HCT116 (cell line): Measurements from ENCODE around the gene C2CD2. TPM values are rescaled to one million over a fixed set of nuclear protein-coding genes. Genes with fewer than 3 reads are reported as not detected.

Source experiments
- ATAC-seq: fragments of 200-7000 bp; cut with Tn5 transposase; 2 replicates; pipeline ENCODE4 v1.9.1; 2020; ENCODE audit warnings: mild to moderate bottlenecking, moderate library complexity
- BruUV-seq: library from RNA; stranded (reverse); fragments of 400-500 nt; replicated peaks from 2 replicates; lab custom pipeline; 2021; lab: Mats Ljungman, UMichigan
- CTCF ChIA-PET: fragments of 300-600 bp; sonication (Branson Sonifier 250); formaldehyde crosslinking; loops from one replicate; lab custom pipeline; 2021; ENCODE audit warnings: antibody characterized with exemption; lab: Charles Lee
- POLR2A ChIA-PET: fragments of 300-600, 350-600 bp; sonication (Branson Sonifier 250); formaldehyde crosslinking; loops from one replicate; lab custom pipeline; 2021; ENCODE audit warnings: antibody characterized with exemption; lab: Charles Lee
- RAD21 ChIA-PET, 2 experiments: fragments of 300-600 bp; sonication (Branson Sonifier 250); formaldehyde crosslinking; loops; one replicate each; lab custom pipeline; 2023; ENCODE audit warnings: low total read pairs in 2 of 2; ENCODE audit not compliant: uncharacterized antibody in 2 of 2, unreplicated experiment in 2 of 2, low non-redundant PET in 1 of 2; lab: Charles Lee
- DNase-seq: peaks from one replicate; pipeline ENCODE4 v3.0.0-alpha.2; 2010; ENCODE audit warnings: low read depth, low spot score
- H2AFZ ChIP-seq: fragments of 200-600 bp; shearing (Covaris generic), sonication (generic); 2 replicates; pipeline ENCODE4 v1.6.1; 2017; ENCODE audit warnings: low read depth, mixed run types, mixed read lengths, antibody characterized with exemption, low read length; ENCODE audit not compliant: poor library complexity, severe bottlenecking
- H3K27ac ChIP-seq: 2 replicates; pipeline ENCODE4 v1.5.1; 2012; ENCODE audit warnings: low read depth, low read length
- H3K27me3 ChIP-seq: fragments of 200-600 bp; sonication (generic); 2 replicates; pipeline ENCODE4 v1.6.1; 2016; ENCODE audit warnings: mixed run types, low read length, mixed read lengths; ENCODE audit not compliant: insufficient read depth
- H3K36me3 ChIP-seq, 2 experiments: fragments of 200-500 bp in 1 of 2; fragments of 200-600 bp in 1 of 2; sonication (Bioruptor generic) in 1 of 2; sonication (generic) in 1 of 2; 2 replicates each; pipeline versions ENCODE4 v1.5.1 to v1.6.1; 2014 to 2016; ENCODE audit warnings: low read length in 2 of 2, inconsistent platforms in 1 of 2, mixed read lengths in 1 of 2, mixed run types in 1 of 2; ENCODE audit not compliant: insufficient read depth in 2 of 2, control insufficient read depth in 1 of 2
- H3K4me1 ChIP-seq, 2 experiments: fragments of 200-600 bp in 1 of 2; sonication (generic) in 1 of 2; 2 replicates each; pipeline versions ENCODE4 v1.5.1 to v1.6.1; 2012 to 2017; ENCODE audit warnings: low read length in 2 of 2, inconsistent platforms in 1 of 2, mild to moderate bottlenecking in 1 of 2, mixed read lengths in 1 of 2, mixed run types in 1 of 2, moderate library complexity in 1 of 2; ENCODE audit not compliant: insufficient read depth in 2 of 2, control insufficient read depth in 1 of 2
- H3K4me2 ChIP-seq: fragments of 200-600 bp; sonication (generic); 2 replicates; pipeline ENCODE4 v1.6.1; 2017; ENCODE audit warnings: mixed run types, low read length, mixed read lengths
- H3K4me3 ChIP-seq, 2 experiments: fragments of 200-600 bp in 1 of 2; sonication (generic) in 1 of 2; replicated peaks in 1 of 2; 2 replicates each; pipeline ENCODE4 v1.5.1; 2011 to 2016; ENCODE audit warnings: low read length in 2 of 2, control low read depth in 1 of 2, low read depth in 1 of 2, mild to moderate bottlenecking in 1 of 2, mixed read lengths in 1 of 2, mixed run types in 1 of 2
- H3K79me2 ChIP-seq: fragments of 200-600 bp; sonication (generic); 2 replicates; pipeline ENCODE4 v1.6.1; 2017; ENCODE audit warnings: mild to moderate bottlenecking, mixed run types, low read length, moderate library complexity, mixed read lengths; ENCODE audit not compliant: insufficient read depth
- H3K9ac ChIP-seq: fragments of 200-600 bp; sonication (generic); 2 replicates; pipeline ENCODE4 v1.6.1; 2016; ENCODE audit warnings: low read length, mixed read lengths
- H3K9me2 ChIP-seq: fragments of 200-600 bp; sonication (generic), shearing (Covaris generic); 2 replicates; pipeline ENCODE4 v1.6.1; 2017; ENCODE audit warnings: mixed run types, mild to moderate bottlenecking, moderate library complexity; ENCODE audit not compliant: insufficient read depth
- H3K9me3 ChIP-seq, 2 experiments: fragments of 200-500 bp in 1 of 2; fragments of 200-600 bp in 1 of 2; sonication (Bioruptor generic) in 1 of 2; sonication (generic) in 1 of 2; 2 replicates each; pipeline ENCODE4 v1.6.1; 2014 to 2017; ENCODE audit warnings: low read length in 2 of 2, mixed read lengths in 2 of 2, inconsistent platforms in 1 of 2, low read depth in 1 of 2, mild to moderate bottlenecking in 1 of 2, mixed run types in 1 of 2, moderate library complexity in 1 of 2; ENCODE audit not compliant: control insufficient read depth in 1 of 2, insufficient read depth in 1 of 2
- H4K20me1 ChIP-seq: fragments of 200-600 bp; sonication (generic), shearing (Covaris generic); 2 replicates; pipeline ENCODE4 v1.6.1; 2017; ENCODE audit warnings: mixed run types, mild to moderate bottlenecking, moderate library complexity; ENCODE audit not compliant: insufficient read depth
- CBX3 ChIP-seq: IDR thresholded peaks from 2 replicates; pipeline ENCODE4 v1.6.1; 2012; ENCODE audit warnings: low read depth
- CEBPB ChIP-seq: IDR thresholded peaks from 2 replicates; pipeline ENCODE4 v1.6.1; 2012; ENCODE audit warnings: low read depth
- EGR1 ChIP-seq: IDR thresholded peaks from 2 replicates; pipeline ENCODE4 v1.6.1; 2012; ENCODE audit warnings: low read depth
- ELF1 ChIP-seq: IDR thresholded peaks from 2 replicates; pipeline ENCODE4 v1.6.1; 2012; ENCODE audit warnings: low read depth, borderline replicate concordance
- EZH2phosphoT487 ChIP-seq: fragments of 200-600 bp; IDR thresholded peaks from 2 replicates; pipeline ENCODE4 v1.6.1; 2018; ENCODE audit warnings: antibody characterized with exemption, borderline replicate concordance
- FOSL1 ChIP-seq: IDR thresholded peaks from 2 replicates; pipeline ENCODE4 v1.6.1; 2012; ENCODE audit warnings: low read depth
- JUND ChIP-seq: IDR thresholded peaks from 2 replicates; pipeline ENCODE4 v1.6.1; 2012
- POLR2A ChIP-seq: IDR thresholded peaks from 2 replicates; pipeline ENCODE4 v1.7.0; 2011; ENCODE audit warnings: borderline replicate concordance; ENCODE audit not compliant: insufficient read depth, insufficient read length; ENCODE audit errors: extremely low read depth
- RAD21 ChIP-seq: IDR thresholded peaks from 2 replicates; pipeline ENCODE4 v1.6.1; 2012; ENCODE audit warnings: low read depth, mild to moderate bottlenecking
- SIN3A ChIP-seq: IDR thresholded peaks from 2 replicates; pipeline ENCODE4 v1.6.1; 2012; ENCODE audit warnings: low read depth
- SP1 ChIP-seq: IDR thresholded peaks from 2 replicates; pipeline ENCODE4 v1.6.1; 2012; ENCODE audit warnings: low read depth
- SRF ChIP-seq: IDR thresholded peaks from 2 replicates; pipeline ENCODE4 v1.6.1; 2012; ENCODE audit warnings: low read depth
- TCF7L2 ChIP-seq: IDR thresholded peaks from 2 replicates; pipeline ENCODE4 v1.7.0; 2011; ENCODE audit warnings: borderline replicate concordance, inconsistent platforms; ENCODE audit not compliant: insufficient read depth, insufficient read length; ENCODE audit errors: extremely low read depth
- YY1 ChIP-seq: IDR thresholded peaks from 2 replicates; pipeline ENCODE4 v1.6.1; 2011; ENCODE audit warnings: low read length, low read depth, moderate library complexity, mild to moderate bottlenecking; ENCODE audit not compliant: insufficient replicate concordance; ENCODE audit errors: extremely low read depth
- ZNF274 ChIP-seq: fragments of 200-500 bp; sonication (Bioruptor generic); IDR thresholded peaks from 2 replicates; pipeline ENCODE4 v1.6.1; 2014; ENCODE audit warnings: mild to moderate bottlenecking, low read depth, low read length, inconsistent platforms
- intact Hi-C: fragments of 100-400 bp; cut with micrococcal nuclease; formaldehyde crosslinking; loops from 2 replicates; pipeline ENCODE4 v1.10.0; 2022
- total RNA-seq: library from RNA; stranded (reverse); gene quantifications from one replicate; pipeline ENCODE4 v1.2.1, GENCODE V29; 2021; ENCODE audit not compliant: unreplicated experiment
- TF ChIP-seq, protein P1 (sequence below): IDR thresholded peaks from 2 replicates; pipeline ENCODE4 v1.6.1; 2012
- TF ChIP-seq, protein P2 (sequence below), 3 experiments: fragments of 200-600 bp in 1 of 3; sonication (generic) in 1 of 3; IDR thresholded peaks in 2 of 3; conservative IDR thresholded peaks in 1 of 3; 2 replicates each; pipeline ENCODE4 v1.5.1; 2012 to 2017; ENCODE audit warnings: low read depth in 2 of 3, low read length in 2 of 3, antibody characterized with exemption in 1 of 3, borderline replicate concordance in 1 of 3, control low read depth in 1 of 3, mild to moderate bottlenecking in 1 of 3, mixed read lengths in 1 of 3, mixed run types in 1 of 3, moderate library complexity in 1 of 3; ENCODE audit not compliant: insufficient read depth in 1 of 3
- TF ChIP-seq, protein P3 (sequence below): IDR thresholded peaks from 2 replicates; pipeline ENCODE4 v1.6.1; 2012
- TF ChIP-seq, protein P4 (sequence below): IDR thresholded peaks from 2 replicates; pipeline ENCODE4 v1.6.1; 2011; ENCODE audit warnings: mild to moderate bottlenecking, low read length, moderate library complexity; ENCODE audit not compliant: insufficient replicate concordance; ENCODE audit errors: extremely low read depth

Gene C2CD2
- total RNA-seq, 1 experiment from 2014 or later = 22.0 TPM

DNA sequence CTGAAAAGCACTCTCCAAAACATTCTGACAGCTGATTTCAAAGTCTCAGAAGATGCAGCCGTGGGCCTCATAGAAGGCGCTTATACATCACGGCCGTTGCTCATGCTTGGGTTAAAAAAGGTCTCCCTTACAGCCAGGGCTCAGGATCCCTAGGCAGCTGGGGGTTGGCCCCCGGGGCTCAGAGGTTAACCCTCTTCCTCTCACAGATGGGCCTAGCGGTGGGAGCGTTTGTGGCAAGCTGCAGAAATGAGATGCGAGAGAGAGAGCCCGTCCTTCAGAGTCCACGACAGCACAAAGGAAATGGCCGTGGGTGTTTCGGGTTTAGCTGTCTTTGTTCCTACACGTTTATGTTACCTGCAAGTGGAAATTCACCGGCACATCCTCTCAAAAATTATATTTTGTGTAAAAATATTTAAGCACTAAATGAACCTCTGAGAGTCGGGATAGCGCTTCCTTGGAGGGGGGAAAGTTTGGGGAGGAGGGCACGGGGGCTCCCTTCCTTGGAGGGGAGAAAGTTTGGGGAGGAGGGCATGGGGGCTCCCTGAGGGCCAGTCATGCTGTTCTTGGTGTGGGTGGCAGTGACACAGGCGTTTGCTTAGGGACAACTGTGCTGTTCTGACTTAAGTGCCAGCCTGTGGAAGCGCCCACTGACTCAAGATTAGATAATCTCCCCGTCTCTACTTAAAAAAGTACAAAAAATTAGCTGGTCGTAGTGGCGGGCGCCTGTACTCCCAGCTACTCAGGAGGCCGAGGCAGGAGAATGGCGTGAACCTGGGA is 54.2 kb downstream of the C2CD2 start:
- H3K36me3 ChIP-seq = peaks cover 0 to 11% of the 10 kb centered on the region in 2 experiments; a peak in 1 of 4 replicates
- ChIA-PET CTCF (no interaction called here), POLR2A (no interaction called here), RAD21 (no interaction called here)
- BruUV-seq = no TSS peak
- H3K27me3 ChIP-seq = no peaks in the 10 kb centered on the region
- no peak overlapping the region for H3K4me2 ChIP-seq
- H2AFZ ChIP-seq = no peak overlapping the region
- no peaks in the 10 kb centered on the region for H3K9me3 ChIP-seq
- peaks cover 0 to 6% of the 10 kb centered on the region in 2 experiments; a peak in 1 of 4 replicates for H3K4me1 ChIP-seq
- H4K20me1 ChIP-seq = no peaks in the 10 kb centered on the region
- no peaks in the 10 kb centered on the region for H3K9me2 ChIP-seq
- DNase-seq (no peak), ATAC-seq (no peak)
- TF ChIP-seq SIN3A (no peak), JUND (no peak), RAD21 (no peak), ZNF274 (no peak), FOSL1 (no peak), CEBPB (no peak), YY1 (no peak), ELF1 (no peak), SP1 (no peak), EGR1 (no peak), CBX3 (no peak), EZH2phosphoT487 (no peak), SRF (no peak), TCF7L2 (no peak), POLR2A (no peak)
- TF ChIP-seq, protein P1, sequence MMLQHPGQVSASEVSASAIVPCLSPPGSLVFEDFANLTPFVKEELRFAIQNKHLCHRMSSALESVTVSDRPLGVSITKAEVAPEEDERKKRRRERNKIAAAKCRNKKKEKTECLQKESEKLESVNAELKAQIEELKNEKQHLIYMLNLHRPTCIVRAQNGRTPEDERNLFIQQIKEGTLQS = no peak
- TF ChIP-seq, protein P2, sequence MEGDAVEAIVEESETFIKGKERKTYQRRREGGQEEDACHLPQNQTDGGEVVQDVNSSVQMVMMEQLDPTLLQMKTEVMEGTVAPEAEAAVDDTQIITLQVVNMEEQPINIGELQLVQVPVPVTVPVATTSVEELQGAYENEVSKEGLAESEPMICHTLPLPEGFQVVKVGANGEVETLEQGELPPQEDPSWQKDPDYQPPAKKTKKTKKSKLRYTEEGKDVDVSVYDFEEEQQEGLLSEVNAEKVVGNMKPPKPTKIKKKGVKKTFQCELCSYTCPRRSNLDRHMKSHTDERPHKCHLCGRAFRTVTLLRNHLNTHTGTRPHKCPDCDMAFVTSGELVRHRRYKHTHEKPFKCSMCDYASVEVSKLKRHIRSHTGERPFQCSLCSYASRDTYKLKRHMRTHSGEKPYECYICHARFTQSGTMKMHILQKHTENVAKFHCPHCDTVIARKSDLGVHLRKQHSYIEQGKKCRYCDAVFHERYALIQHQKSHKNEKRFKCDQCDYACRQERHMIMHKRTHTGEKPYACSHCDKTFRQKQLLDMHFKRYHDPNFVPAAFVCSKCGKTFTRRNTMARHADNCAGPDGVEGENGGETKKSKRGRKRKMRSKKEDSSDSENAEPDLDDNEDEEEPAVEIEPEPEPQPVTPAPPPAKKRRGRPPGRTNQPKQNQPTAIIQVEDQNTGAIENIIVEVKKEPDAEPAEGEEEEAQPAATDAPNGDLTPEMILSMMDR (IDR thresholded peaks at IDR 0.05 in 2 of 3, conservative IDR thresholded peaks at IDR 0.05 in 1 of 3; ENCODE audit: borderline replicate concordance in 1 of 3, insufficient read depth in 1 of 3, low read depth in 2 of 3, low read length in 2 of 3) = no peak
- TF ChIP-seq, protein P3, sequence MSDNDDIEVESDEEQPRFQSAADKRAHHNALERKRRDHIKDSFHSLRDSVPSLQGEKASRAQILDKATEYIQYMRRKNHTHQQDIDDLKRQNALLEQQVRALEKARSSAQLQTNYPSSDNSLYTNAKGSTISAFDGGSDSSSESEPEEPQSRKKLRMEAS = no peak
- TF ChIP-seq, protein P4, sequence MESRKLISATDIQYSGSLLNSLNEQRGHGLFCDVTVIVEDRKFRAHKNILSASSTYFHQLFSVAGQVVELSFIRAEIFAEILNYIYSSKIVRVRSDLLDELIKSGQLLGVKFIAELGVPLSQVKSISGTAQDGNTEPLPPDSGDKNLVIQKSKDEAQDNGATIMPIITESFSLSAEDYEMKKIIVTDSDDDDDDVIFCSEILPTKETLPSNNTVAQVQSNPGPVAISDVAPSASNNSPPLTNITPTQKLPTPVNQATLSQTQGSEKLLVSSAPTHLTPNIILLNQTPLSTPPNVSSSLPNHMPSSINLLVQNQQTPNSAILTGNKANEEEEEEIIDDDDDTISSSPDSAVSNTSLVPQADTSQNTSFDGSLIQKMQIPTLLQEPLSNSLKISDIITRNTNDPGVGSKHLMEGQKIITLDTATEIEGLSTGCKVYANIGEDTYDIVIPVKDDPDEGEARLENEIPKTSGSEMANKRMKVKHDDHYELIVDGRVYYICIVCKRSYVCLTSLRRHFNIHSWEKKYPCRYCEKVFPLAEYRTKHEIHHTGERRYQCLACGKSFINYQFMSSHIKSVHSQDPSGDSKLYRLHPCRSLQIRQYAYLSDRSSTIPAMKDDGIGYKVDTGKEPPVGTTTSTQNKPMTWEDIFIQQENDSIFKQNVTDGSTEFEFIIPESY = no peak
- H3K9ac ChIP-seq = no peak overlapping the region
- no peaks in the 10 kb centered on the region for H3K79me2 ChIP-seq
- H3K4me3 ChIP-seq = no peak overlapping the region
- intact Hi-C loops = no loop called here
- H3K27ac ChIP-seq = no peak overlapping the region
